Fibroblast of mammary gland (primary cell): ENCODE data around the gene CCDC177.

Source experiments
- DNase-seq: peaks from one replicate; pipeline ENCODE4 v3.0.0-alpha.2; 2010; ENCODE audit warnings: low read depth
- H3K4me3 ChIP-seq: 2 replicates; pipeline ENCODE4 v1.5.1; 2011; ENCODE audit warnings: low read depth, mild to moderate bottlenecking, low read length, moderate library complexity; ENCODE audit not compliant: control insufficient read depth
- TF ChIP-seq, protein P1 (sequence below): conservative IDR thresholded peaks from 2 replicates; pipeline ENCODE4 v1.5.1; 2011; ENCODE audit warnings: low read depth, low read length, inconsistent platforms; ENCODE audit not compliant: control insufficient read depth, insufficient read depth

Gene CCDC177

DNA sequence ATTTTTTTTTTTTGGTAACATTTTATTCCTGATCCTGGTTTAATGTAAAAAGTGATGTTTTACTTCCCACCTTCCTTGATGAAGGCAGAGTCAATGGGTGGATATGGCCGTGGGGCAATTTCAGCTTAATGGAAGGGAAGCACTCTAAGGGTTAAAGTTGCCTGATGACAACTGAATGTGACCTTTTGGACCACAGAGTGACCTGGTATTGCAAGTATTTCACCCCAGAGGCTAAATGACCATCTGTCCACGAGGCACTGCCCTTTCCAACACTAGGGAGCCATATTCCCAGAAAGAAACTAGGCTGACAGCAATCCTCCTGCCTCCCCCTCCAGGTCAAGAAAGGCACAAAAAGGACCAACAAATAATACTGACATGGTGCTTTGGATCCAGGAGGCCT lies 4.8 kb downstream of the CCDC177 start:
- no peak overlapping the region for H3K4me3 ChIP-seq
- TF ChIP-seq, protein P1, sequence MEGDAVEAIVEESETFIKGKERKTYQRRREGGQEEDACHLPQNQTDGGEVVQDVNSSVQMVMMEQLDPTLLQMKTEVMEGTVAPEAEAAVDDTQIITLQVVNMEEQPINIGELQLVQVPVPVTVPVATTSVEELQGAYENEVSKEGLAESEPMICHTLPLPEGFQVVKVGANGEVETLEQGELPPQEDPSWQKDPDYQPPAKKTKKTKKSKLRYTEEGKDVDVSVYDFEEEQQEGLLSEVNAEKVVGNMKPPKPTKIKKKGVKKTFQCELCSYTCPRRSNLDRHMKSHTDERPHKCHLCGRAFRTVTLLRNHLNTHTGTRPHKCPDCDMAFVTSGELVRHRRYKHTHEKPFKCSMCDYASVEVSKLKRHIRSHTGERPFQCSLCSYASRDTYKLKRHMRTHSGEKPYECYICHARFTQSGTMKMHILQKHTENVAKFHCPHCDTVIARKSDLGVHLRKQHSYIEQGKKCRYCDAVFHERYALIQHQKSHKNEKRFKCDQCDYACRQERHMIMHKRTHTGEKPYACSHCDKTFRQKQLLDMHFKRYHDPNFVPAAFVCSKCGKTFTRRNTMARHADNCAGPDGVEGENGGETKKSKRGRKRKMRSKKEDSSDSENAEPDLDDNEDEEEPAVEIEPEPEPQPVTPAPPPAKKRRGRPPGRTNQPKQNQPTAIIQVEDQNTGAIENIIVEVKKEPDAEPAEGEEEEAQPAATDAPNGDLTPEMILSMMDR, result no peak
- no peak for DNase-seq

DNA sequence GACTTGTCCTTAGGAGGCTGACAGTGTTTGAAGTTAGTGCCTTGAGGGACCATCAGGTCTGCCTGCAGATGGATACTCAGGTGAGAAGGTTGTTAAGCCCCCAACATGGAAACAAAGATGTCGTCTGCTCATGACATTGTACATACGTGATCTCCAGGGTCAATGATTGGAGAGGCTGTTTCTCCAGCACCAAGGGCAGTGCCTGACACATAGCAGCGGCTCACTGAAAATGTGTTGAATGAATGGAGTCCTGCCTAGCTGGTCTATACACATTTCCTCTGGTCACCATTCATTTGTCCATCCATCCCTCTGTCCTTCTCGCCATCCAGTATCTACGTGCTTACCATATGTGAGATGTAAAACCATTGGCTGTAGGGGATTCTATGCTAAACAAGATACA lies 7.1 kb downstream of the CCDC177 start:
- no peak for DNase-seq
- TF ChIP-seq, protein P1, result no peak
- no peak overlapping the region for H3K4me3 ChIP-seq

DNA sequence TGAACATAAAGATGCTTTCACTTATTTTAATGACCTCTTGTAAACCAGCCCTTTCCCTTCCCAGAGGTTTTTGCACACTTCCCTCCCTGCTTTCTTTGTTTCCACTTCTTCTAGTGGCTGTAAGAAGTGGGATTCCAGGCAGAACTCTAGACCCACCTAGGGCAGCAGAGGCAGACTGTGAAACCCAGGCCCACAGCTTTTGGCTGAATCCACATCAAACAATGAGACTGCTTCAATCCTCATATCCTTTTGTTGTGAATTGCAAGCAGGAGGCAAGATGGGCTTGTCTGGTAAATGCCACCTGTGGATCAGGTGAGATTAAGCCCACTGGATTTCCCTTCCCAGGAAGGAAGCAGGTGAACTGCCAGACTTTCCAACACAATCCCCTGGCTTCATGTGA lies 12.8 kb downstream of the CCDC177 start:
- TF ChIP-seq, protein P1, result no peak
- no peak for DNase-seq

DNA sequence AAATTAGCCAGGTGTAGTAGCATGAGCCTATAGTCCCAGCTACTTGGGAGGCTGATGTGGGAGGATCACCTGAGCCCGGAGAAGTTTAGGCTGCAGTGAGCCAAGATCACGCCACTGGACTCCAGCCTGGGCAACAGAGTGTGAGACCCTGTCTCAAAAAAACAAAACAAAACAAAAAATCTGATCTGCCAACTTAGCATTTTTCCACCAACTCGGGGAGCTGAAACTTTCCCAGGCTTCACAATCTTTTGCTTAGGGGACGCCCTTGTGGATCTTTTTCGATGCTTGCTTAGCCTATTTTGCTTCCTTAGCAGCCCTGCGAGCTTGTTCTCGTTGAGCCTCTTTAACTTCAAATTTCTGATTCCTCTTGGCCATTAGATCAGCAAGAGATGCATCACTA lies 13.8 kb downstream of the CCDC177 start:
- H3K4me3 ChIP-seq, result no peak overlapping the region
- TF ChIP-seq, protein P1, result no peak
- DNase-seq, result no peak

More for the DNA sequence above, 12.8 kb downstream of the CCDC177 start:
- H3K4me3 ChIP-seq, result no peak overlapping the region

DNA sequence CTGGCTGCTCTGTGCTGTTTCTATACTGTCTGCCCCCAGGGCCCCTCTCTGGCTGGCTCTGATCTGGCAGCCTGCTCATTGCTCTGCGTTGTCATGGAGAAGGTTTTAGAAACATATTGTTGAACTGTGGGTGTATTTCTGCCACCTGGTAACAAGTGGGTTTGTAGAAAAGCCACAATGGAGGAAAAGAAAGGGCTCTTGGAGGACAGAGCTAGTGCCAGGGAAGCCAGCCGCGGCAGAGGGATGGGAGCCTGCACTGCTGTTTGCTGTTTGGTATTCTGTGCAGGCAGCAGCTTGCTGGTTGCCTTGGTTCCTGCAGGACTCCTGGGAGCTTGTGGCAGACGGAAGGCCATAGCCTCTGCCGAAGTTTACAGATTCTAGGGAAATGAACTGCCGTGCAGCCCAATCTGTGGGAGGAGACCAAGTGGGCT lies 15.1 kb downstream of the CCDC177 start:
- TF ChIP-seq, protein P1, result no peak
- H3K4me3 ChIP-seq, result no peak overlapping the region
- no peak for DNase-seq

DNA sequence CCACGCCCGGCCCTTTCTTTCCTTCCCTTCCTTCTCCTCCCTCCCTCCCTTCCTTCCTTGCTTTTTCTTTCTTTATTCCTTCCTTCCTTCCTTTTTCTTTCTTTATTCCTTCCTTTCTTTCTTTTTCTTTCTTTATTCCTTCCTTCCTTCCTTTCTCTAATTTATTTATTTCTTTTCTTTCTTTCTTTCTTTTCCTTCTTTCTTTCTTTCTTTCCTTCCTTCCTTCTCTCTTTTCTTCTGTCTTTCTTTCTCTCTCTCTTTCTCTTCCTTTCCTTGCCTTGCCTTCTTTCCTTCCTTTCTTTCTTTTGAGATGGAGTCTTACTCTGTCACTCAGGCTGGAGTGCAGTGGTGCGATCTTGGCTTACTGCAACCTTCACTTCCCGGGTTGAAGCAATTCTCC lies 15.9 kb downstream of the CCDC177 start:
- no peak for DNase-seq
- H3K4me3 ChIP-seq, result no peak overlapping the region
- TF ChIP-seq, protein P1, result no peak

DNA sequence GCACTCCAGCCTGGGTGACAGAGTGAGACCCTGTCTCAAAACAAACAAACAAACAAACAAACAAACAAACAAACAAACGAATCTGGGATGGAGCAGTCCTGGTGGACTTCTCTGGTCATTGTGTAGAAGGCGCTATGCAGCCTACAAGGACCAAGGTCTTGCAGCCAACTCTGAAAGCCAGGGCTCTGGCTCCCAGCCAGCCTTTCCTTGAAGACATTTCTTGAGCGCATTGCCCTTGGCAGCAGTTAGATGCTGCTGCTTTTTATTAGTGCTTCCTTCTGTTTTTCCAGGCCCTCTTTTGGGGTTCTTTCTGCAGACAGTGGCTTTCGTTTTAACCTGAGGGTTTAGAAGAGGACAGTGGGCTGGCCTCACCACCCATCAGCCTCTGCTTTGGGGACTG lies 20.2 kb downstream of the CCDC177 start:
- peak; percentile 25 for DNase-seq
- TF ChIP-seq, protein P1, result no peak
- H3K4me3 ChIP-seq, result no peak overlapping the region
